HepG2 (cell line): ENCODE data around the gene SP6. TPM values are rescaled to one million over a fixed set of nuclear protein-coding genes. Genes with fewer than 3 reads are reported as not detected.

ENCODE experiments used
- ARHGAP35 ChIP-seq: sonication (generic); formaldehyde crosslinking; IDR thresholded peaks from 2 replicates; pipeline ENCODE4 v1.9.0; 2022; ENCODE audit warnings: mild to moderate bottlenecking, inconsistent platforms, moderate library complexity, missing genetic modification reagents, borderline replicate concordance
- ATM ChIP-seq: fragments of 450-650 bp; IDR thresholded peaks from 2 replicates; pipeline ENCODE4 v1.7.1; 2017; ENCODE audit warnings: mild to moderate bottlenecking, borderline replicate concordance
- CENPT ChIP-seq: sonication (generic); formaldehyde crosslinking; IDR thresholded peaks from 2 replicates; pipeline ENCODE4 v1.8.0; 2022; ENCODE audit warnings: low read depth, mild to moderate bottlenecking, moderate library complexity, missing genetic modification reagents
- GABPB1 ChIP-seq: IDR thresholded peaks from 2 replicates; pipeline ENCODE4 v1.6.1; 2016; ENCODE audit warnings: mild to moderate bottlenecking, missing genetic modification reagents, moderate library complexity, missing compliant biosample characterization
- KAT2B ChIP-seq: fragments of 150-350 bp; IDR thresholded peaks from 2 replicates; pipeline ENCODE4 v1.6.1; 2014; ENCODE audit warnings: low read depth, low read length, borderline replicate concordance
- KLF6 ChIP-seq: IDR thresholded peaks from 2 replicates; pipeline ENCODE4 v1.8.0; 2016; ENCODE audit warnings: missing biosample characterization, missing genetic modification reagents
- SRSF4 ChIP-seq: fragments of 200-400 bp; formaldehyde crosslinking; IDR thresholded peaks from one replicate; pipeline ENCODE4 v1.6.1; 2018; ENCODE audit warnings: mild to moderate bottlenecking, low read depth, low read length, moderate library complexity; ENCODE audit not compliant: poor library complexity, severe bottlenecking
- TAF15 ChIP-seq: fragments of 200-400 bp; formaldehyde crosslinking; IDR thresholded peaks from one replicate; pipeline ENCODE4 v1.6.1; 2018; ENCODE audit warnings: mild to moderate bottlenecking, low read depth, low read length; ENCODE audit not compliant: poor library complexity, severe bottlenecking
- TARDBP ChIP-seq: sonication (generic); formaldehyde crosslinking; IDR thresholded peaks from 2 replicates; pipeline ENCODE4 v1.8.0; 2022; ENCODE audit warnings: mild to moderate bottlenecking, missing genetic modification reagents
- U2AF1 ChIP-seq: fragments of 200-400 bp; formaldehyde crosslinking; optimal IDR thresholded peaks from 2 replicates; pipeline ENCODE3; 2017; ENCODE audit warnings: mild to moderate bottlenecking, low read depth, low read length
- ZFP36L2 ChIP-seq: sonication (generic); formaldehyde crosslinking; IDR thresholded peaks from 2 replicates; pipeline ENCODE4 v1.4.0; 2020; ENCODE audit warnings: missing genetic modification reagents
- ZNF10 ChIP-seq: sonication (generic); formaldehyde crosslinking; IDR thresholded peaks from 2 replicates; pipeline ENCODE4 v1.4.0; 2020; ENCODE audit warnings: mild to moderate bottlenecking, low read depth, missing genetic modification reagents, borderline replicate concordance
- ZNF510 ChIP-seq: sonication (generic); formaldehyde crosslinking; IDR thresholded peaks from 2 replicates; pipeline ENCODE4 v1.4.0; 2020; ENCODE audit warnings: low read depth, mild to moderate bottlenecking, missing genetic modification reagents
- ZNF775 ChIP-seq: sonication (generic); formaldehyde crosslinking; IDR thresholded peaks from 2 replicates; pipeline ENCODE4 v1.4.0; 2020; ENCODE audit warnings: missing genetic modification reagents, mild to moderate bottlenecking, moderate library complexity, borderline replicate concordance
- ZNF781 ChIP-seq: sonication (generic); formaldehyde crosslinking; IDR thresholded peaks from 2 replicates; pipeline ENCODE4 v1.5.1; 2020; ENCODE audit warnings: borderline replicate concordance, mild to moderate bottlenecking, missing genetic modification reagents; ENCODE audit errors: not compliant biosample characterization
- ZNF841 ChIP-seq: sonication (generic); formaldehyde crosslinking; IDR thresholded peaks from 2 replicates; pipeline ENCODE4 v1.8.1; 2023; ENCODE audit warnings: missing genetic modification reagents, borderline replicate concordance
- polyA plus RNA-seq, 8 experiments: library from polyadenylated mRNA; depleted of rRNA in 3 of 8; stranded (reverse) in 7 of 8; unstranded in 1 of 8; fragments of >200 nt; fragmentation: Illumina TruSeq in 4 of 8; extraction: Trizol in 4 of 8; gene quantifications; 2 replicates each; pipeline versions ENCODE4 v1.2.1 to v1.2.3, GENCODE V29; 2011 to 2016; ENCODE audit warnings: low read depth in 4 of 8, missing spikeins in 1 of 8, mixed read lengths in 1 of 8; ENCODE audit not compliant: insufficient read depth in 1 of 8
- total RNA-seq, 5 experiments: library from RNA; depleted of rRNA; stranded (reverse); fragments of >200 nt; fragmentation: Illumina TruSeq; extraction: Trizol; gene quantifications; 2 replicates each; pipeline ENCODE4 v1.2.3, GENCODE V29; 2016; ENCODE audit warnings: low read depth in 1 of 5
- TF ChIP-seq, protein P1 (sequence below): sonication (generic); formaldehyde crosslinking; IDR thresholded peaks from 2 replicates; pipeline ENCODE4 v1.5.1; 2020; ENCODE audit warnings: mild to moderate bottlenecking, missing genetic modification reagents, moderate library complexity
- TF ChIP-seq, protein P2 (sequence below): sonication (generic); formaldehyde crosslinking; IDR thresholded peaks from 2 replicates; pipeline ENCODE4 v1.5.0; 2020; ENCODE audit warnings: missing genetic modification reagents
- TF ChIP-seq, protein P3 (sequence below): sonication (generic); formaldehyde crosslinking; IDR thresholded peaks from 2 replicates; pipeline ENCODE4 v1.5.0; 2020; ENCODE audit warnings: mild to moderate bottlenecking, missing genetic modification reagents, borderline replicate concordance

The SP6 gene
- total and polyA plus RNA-seq, 2 of the 13 experiments (the other 11 are each of a cell fraction or from before 2014, with no cell fraction given) = 0.07 TPM

DNA sequence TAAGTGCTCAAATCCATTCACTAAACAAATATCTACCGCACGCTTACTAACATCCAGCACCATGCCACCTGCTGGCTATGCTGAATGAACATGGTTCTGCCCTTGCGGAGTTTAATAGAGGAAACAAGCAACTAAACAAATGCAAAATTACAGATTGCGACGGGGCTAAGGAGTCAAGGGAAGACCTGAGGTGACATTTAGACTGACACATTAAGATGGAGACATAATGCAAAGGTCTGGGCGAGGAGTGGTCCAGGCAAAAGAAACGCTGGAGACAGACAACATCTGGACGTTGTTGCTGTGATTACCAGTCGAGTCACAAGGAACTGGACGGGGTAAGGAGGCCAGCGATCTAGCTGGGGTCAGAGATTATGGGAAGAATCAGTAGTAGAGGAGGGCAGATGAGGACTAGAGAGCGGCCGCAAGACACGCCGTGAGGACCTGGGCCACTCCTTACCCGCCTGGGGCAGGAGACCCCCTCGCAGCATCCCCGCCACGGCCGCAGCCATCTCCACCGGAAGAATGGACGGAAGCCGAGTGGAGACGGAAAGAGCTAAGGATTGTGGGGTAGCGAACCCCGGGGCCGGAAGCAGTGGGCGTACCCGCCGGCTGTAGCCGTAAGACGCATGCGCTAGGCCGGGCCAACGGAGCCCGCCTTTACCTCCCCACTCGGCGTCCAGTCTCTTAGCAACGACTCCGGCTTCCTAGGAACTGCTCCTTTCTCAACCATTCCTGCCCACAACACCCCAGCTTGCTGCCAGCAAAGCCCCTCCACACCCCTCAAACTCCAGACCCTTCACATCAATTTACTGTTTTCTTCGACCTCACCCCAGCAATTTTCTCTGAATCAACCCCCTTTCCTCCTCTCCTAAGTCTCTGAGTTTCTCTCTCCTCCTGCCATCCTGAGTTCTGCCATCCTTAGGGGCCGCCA lies 19.7 kb downstream of the SP6 start, which contains the start of the genes LRRC46 and MRPL10 (continued):
- TF ChIP-seq GABPB1 (CRISPR knock-in tag) (peak; percentile 100), ZNF781 (CRISPR knock-in tag) (no peak), KLF6 (CRISPR knock-in tag) (peak; percentile 78; the same call in 1 of the 2 replicates), KAT2B (no peak), CENPT (CRISPR knock-in tag) (no peak), ZNF10 (CRISPR knock-in tag) (no peak), ZNF841 (CRISPR knock-in tag) (no peak), SRSF4 (no peak), U2AF1 (peak; percentile 20), TARDBP (CRISPR knock-in tag) (peak; percentile 87; the same call in 1 of the 2 replicates), ZNF510 (CRISPR knock-in tag) (no peak), ARHGAP35 (CRISPR knock-in tag) (no peak), ZNF775 (CRISPR knock-in tag) (no peak; the same call in 1 of the 2 replicates), ATM (no peak), TAF15 (peak; percentile 90), ZFP36L2 (CRISPR knock-in tag) (no peak)
- TF ChIP-seq, protein P1, sequence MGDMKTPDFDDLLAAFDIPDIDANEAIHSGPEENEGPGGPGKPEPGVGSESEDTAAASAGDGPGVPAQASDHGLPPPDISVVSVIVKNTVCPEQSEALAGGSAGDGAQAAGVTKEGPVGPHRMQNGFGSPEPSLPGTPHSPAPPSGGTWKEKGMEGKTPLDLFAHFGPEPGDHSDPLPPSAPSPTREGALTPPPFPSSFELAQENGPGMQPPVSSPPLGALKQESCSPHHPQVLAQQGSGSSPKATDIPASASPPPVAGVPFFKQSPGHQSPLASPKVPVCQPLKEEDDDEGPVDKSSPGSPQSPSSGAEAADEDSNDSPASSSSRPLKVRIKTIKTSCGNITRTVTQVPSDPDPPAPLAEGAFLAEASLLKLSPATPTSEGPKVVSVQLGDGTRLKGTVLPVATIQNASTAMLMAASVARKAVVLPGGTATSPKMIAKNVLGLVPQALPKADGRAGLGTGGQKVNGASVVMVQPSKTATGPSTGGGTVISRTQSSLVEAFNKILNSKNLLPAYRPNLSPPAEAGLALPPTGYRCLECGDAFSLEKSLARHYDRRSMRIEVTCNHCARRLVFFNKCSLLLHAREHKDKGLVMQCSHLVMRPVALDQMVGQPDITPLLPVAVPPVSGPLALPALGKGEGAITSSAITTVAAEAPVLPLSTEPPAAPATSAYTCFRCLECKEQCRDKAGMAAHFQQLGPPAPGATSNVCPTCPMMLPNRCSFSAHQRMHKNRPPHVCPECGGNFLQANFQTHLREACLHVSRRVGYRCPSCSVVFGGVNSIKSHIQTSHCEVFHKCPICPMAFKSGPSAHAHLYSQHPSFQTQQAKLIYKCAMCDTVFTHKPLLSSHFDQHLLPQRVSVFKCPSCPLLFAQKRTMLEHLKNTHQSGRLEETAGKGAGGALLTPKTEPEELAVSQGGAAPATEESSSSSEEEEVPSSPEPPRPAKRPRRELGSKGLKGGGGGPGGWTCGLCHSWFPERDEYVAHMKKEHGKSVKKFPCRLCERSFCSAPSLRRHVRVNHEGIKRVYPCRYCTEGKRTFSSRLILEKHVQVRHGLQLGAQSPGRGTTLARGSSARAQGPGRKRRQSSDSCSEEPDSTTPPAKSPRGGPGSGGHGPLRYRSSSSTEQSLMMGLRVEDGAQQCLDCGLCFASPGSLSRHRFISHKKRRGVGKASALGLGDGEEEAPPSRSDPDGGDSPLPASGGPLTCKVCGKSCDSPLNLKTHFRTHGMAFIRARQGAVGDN (CRISPR knock-in tag) = peak; percentile 92
- TF ChIP-seq, protein P2, sequence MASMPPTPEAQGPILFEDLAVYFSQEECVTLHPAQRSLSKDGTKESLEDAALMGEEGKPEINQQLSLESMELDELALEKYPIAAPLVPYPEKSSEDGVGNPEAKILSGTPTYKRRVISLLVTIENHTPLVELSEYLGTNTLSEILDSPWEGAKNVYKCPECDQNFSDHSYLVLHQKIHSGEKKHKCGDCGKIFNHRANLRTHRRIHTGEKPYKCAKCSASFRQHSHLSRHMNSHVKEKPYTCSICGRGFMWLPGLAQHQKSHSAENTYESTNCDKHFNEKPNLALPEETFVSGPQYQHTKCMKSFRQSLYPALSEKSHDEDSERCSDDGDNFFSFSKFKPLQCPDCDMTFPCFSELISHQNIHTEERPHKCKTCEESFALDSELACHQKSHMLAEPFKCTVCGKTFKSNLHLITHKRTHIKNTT = no peak
- TF ChIP-seq, protein P3, sequence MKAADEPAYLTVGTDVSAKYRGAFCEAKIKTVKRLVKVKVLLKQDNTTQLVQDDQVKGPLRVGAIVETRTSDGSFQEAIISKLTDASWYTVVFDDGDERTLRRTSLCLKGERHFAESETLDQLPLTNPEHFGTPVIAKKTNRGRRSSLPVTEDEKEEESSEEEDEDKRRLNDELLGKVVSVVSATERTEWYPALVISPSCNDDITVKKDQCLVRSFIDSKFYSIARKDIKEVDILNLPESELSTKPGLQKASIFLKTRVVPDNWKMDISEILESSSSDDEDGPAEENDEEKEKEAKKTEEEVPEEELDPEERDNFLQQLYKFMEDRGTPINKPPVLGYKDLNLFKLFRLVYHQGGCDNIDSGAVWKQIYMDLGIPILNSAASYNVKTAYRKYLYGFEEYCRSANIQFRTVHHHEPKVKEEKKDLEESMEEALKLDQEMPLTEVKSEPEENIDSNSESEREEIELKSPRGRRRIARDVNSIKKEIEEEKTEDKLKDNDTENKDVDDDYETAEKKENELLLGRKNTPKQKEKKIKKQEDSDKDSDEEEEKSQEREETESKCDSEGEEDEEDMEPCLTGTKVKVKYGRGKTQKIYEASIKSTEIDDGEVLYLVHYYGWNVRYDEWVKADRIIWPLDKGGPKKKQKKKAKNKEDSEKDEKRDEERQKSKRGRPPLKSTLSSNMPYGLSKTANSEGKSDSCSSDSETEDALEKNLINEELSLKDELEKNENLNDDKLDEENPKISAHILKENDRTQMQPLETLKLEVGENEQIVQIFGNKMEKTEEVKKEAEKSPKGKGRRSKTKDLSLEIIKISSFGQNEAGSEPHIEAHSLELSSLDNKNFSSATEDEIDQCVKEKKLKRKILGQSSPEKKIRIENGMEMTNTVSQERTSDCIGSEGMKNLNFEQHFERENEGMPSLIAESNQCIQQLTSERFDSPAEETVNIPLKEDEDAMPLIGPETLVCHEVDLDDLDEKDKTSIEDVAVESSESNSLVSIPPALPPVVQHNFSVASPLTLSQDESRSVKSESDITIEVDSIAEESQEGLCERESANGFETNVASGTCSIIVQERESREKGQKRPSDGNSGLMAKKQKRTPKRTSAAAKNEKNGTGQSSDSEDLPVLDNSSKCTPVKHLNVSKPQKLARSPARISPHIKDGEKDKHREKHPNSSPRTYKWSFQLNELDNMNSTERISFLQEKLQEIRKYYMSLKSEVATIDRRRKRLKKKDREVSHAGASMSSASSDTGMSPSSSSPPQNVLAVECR = peak; percentile 98
